Activated CD4-positive, CD25-positive, alpha-beta regulatory T cell treated with anti-CD3 and anti-CD28 coated beads, Interleukin-2, amount 50 U/mL, for 24 hours (primary cell): ENCODE data around the gene RNASE1.
A peak's percentile ranks its signal among the peaks of the same experiment; 100 is the strongest.

Experiments
- ATAC-seq, 2 donors: fragments of 150-1000 bp; cut with Tn5 transposase; one replicate each; pipeline ENCODE4 v1.10.0; 2021; ENCODE audit warnings: mild to moderate bottlenecking in 1 of 2, moderate library complexity in 1 of 2

RNASE1 gene

DNA sequence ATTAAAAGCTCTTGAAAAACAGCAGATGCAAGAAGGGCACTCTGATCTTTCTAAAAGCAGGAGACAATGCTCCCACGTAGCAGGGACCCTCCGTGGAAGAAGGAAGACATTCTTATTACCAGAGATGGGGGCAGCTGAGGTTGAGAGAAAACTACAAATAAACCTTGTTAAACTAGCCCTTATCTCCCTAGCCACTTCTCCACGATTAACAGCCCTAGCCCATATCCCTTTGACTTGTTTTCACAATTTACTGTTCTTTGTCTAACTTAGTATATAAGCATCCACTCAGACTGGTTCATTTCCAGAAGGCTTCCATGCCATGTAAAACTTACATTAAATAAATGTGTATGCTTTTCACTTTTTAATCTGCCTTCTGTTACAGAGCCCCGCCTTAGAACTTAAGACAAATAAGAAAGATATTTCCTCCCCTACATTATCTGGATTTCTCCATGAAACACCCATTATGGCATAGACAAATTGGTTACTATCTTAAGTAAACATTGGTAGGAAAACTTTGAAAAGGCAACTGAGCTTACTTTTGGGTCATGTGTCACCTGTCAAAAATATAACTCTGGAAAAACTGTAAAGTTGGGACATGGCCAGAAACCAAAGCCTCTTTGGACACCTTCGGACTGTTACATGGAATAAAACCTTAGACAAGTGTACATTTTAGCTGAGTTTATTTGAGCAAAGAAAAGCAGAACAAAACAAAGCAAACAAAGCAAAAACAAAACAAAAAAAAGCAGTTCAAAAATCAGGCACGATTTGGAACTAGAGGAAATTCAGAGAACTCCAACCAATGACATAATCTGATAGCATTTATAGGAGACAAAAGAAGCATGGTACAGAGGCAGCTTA, 4.9 kb upstream of the RNASE1 start:
- no peak for ATAC-seq

DNA sequence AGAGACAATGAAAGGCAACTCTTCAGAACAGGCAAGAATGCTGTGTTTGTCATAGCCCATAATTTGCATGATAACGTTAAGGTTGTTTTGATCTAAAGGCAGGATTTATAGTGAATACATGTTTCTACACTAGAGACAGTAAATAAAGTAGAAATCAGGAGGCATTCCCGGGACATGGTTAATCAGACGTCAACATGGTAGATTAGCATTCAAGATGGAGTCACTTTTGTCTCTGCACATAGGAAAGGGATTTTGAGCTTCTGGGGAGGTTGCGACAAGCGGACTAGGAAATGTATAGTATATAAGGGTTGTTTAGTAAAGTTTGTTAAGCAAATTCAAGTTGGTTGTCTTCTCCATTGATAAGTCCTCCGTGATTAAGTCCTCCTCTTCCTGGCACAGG, 2.8 kb upstream of the RNASE1 start:
- no peak for ATAC-seq

DNA sequence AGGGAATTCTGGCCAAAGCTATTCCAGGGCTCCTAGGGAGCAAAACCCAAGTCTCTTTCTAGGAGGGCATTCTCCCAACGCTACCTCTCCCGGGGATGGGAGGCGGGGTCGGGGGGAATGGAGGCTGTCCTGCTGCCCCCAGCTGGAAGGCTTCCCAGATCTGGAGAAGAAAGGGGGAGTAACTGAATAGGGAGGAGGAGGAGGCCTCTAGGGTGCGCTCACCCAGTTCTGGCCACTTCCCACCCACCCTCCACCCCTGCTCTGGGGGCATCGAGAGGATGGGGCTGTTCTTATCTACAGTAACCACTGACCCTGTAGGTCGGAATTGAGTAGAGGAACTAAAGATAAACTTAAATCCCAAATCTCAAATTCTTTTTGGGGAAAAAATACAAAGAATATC, 579 bp upstream of the RNASE1 start:
- ATAC-seq: no peak

DNA sequence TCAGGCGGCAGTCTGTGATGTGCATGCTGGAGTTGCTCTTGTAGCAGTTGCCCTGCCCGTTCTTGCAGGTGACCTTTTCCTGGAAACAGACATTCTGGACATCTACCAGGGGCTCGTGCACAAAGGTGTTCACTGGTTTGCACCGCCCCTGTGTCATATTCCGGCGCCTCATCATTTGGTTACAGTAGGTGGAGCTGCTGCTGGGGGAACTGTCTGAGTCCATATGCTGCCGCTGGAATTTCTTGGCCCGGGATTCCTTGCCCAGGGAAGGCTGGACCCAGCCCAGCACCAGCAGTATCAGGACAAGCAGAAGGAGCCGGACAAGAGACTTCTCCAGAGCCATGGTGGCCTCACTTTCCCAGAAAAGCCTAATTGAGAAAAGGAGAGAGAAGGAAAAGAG, 918 bp downstream of the RNASE1 start:
- ATAC-seq: no peak

DNA sequence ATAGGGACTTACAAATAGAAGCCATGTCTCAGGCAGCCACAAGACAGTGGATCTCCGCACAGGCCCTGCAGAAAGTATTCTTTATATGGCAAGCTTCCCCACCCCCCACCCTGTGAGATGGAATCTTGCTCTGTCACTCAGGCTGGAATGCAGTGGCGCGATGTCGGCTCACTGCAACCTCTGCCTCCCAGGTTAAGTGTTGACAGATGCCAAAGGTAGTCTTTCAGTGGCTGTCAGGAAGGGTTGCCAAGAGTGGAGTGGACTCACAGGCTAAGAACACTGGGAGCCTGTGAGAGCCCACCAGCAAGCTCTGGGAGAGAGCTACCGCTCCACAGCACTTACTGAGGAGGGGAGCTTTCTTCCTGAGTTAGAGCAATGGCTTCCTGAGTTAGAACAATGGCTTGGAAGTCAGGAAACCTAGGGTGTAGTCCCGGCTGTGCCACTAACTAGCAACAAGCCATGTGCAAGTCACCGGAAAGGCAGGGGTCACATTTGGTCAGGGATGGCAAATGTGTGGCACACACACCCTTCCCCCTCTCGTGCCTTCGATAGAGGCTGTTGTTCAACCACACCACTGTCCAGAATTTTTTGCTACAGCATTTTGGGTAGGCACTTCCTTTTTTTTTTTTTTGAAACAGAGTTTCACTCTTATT, 2.6 kb downstream of the RNASE1 start:
- no peak for ATAC-seq

DNA sequence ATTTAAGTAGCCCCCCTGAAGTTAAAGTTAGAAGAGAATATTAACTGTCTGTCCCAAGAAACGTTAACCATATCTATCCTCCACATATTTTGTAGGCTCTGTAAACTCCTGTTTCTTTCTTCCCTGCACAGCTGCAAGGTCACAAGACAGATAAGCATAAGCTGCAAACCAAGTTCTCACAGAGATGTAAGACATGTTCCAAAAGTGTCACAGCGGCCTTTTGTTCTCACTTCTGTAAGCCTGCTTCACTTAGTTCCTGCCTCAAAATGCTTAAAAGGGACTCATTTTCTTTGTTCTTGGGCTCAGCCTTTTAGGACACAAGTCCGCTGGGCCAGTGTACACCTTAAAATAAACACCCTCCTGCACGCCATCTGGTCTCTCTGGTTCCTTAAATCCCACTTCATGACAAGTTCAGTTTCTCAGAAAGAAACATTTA, 3.2 kb downstream of the RNASE1 start:
- no peak for ATAC-seq

DNA sequence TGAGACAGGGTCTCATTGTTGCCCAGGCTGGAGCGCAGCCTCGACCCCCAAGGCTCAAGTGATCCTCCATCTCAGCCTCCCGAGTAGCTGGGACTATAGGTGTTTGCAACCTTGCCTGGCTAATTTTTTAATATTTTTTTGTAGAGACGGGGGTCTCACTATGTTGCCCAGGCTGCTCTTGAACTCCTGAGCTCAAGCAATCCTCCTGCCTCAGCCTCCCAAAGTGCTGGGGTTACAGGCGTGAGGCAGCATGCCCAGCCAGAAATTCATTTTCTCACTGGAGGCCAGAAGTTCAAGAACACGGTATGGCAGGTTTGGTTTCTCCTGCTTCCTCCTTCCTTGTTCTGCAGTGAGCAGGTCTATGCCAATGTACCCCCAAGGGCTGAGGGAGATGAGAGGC, 3.7 kb downstream of the RNASE1 start:
- no peak for ATAC-seq

DNA sequence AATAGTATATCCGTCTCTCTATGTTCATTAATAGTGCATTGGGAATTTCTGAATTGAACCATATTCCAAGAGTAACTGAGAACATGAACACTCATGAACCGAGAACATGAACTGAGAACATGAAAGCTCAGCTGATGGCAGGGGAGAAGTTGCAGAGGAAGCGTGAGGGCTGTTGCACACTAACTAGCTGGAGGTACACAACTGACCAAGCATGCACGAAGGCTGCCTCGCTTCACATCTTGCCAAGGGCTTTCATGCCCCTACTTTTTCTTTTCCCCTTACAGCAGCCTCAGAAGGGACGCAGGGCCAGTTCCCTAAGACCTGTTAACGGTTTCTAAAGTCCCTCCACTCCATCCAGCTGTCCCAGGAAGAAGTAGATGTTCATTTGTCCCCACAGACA, 4.3 kb downstream of the RNASE1 start:
- no peak for ATAC-seq

DNA sequence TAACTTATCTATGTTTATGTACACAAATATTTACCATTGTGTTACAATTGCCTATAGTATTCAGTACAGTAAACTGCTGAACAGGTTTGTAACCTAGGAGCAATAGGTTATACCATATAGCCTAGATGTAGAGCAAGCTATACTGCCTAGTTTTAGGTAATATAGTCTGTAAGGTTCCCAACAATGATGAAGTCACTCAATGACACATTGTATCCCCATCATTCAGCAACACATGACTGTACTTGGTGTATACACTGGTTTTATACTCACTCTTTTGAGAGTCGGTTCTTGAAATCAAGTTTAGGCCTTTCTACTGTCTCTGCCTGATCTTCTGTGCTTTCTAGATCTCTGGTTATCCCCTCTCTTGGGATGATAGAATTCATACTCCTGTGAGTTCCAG, 5.5 kb downstream of the RNASE1 start:
- ATAC-seq: no peak

DNA sequence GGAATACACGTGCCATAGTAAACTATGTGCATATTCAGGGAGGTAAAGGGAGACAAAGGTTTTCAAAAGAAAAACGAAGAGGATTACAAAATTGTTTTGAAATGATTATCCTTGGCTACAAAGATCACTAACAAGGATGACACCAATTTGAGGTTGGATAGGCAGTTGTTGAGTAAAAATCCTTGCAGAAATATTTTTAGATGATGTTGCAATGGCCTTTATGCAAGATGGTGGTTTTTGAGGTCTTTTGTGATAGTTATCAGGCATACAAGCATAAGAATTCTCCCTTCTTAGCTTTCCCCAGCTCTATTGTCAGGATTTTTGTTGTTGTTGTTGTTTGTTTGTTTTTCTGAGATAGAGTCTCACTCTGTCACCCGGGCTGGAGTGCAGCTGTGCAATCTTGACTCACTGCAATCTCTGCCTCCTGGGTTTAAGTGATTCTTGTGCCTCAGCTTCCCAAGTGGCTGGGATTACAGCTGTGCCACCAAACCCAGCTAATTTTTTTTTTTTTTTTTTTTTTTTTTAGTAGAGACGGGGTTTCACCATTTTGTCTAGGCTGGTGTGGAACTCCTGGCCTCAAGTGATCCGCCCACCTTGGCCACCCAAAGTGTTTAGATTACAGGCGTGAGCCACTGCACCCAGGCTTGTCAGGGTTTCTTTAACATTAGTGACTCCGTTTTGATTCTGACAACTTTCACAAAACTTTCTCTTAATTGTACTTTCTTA, 7.8 kb downstream of the RNASE1 start:
- no peak for ATAC-seq

DNA sequence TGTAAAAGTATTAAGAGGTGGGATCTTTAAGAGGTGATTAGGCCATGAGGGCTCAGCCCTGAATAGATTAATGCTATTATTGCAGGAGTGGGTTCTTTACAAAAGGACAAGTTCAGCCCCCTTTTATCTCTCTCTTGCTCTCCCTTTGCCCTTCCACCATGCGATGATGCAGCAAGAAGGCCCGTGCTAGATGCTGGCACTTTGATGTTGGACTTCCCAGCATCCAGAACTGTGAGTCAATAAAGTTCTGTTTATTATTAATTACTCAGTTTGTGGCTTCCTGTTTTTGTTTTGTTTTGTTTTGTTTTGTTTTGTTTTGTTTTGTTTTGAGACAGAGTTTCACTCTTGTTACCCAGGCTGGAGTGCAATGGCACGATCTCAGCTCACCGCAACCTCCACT, 10.1 kb downstream of the RNASE1 start:
- no peak for ATAC-seq

DNA sequence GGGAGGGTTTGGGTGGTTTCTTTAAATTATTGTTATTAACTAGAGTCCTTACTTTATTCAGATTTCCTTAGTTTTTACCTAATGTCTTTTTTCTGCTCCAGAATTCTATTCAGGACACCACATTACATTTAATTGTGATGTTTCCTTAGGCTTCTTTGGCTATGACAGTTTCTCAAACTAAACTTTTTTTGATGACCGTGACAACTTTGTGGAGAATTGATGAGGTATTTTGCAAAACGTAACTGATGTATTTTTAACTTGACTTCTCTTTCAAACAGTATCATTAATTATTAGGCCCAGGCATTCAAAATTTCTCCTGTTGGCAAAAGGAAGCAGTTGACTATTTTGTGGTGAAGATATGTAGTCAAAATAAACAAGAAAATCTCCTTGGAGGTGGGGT, 11.0 kb downstream of the RNASE1 start:
- ATAC-seq: no peak

DNA sequence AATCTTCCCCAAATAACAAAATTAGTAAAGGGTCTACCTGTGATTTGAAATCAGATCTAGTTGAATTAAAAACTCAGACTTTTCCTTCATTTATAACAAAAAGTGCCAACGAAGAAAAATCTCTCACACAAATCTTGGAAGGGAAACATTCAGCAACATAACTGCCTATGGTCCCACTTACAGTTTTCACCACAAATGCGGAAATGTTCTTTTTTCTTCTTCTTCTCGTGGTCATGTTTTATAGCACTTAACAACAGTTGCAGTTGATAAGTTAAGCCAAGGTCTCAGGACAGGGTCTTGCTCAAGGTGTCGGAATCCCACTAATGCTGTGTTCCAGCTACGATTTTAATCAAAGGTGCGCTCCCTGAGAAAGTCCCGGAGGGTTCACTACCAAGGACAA, 11.5 kb downstream of the RNASE1 start:
- no peak for ATAC-seq

DNA sequence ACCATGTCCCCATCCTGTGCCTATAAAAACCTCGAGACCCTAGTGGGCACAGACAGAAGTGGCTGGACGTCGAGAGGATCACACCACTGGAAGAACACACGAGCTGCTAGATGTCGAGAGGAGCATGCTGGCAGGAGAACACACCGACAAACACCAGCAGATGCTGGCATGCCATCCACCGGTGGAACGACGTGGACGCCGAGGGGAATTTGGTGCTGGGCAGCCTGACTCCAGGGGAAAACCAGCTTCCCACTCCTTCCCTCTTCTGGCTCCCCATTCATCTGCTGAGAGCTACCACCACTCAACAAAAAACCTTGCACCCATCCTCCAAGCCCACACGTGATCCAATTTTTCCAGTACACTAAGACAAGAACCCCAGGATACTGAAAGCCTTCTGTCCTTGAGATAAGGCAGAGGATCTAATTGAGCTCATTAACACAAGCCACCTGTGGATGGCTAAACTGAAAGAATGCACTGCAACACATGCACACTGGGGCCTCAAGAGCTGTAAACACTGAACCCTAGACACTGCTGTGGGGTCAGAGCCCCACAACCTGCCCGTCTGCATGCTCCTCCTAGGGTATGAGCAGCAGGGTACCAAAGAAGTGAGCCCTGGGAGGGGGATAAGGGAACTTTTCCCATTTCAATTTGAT, 12.1 kb downstream of the RNASE1 start:
- no peak for ATAC-seq

DNA sequence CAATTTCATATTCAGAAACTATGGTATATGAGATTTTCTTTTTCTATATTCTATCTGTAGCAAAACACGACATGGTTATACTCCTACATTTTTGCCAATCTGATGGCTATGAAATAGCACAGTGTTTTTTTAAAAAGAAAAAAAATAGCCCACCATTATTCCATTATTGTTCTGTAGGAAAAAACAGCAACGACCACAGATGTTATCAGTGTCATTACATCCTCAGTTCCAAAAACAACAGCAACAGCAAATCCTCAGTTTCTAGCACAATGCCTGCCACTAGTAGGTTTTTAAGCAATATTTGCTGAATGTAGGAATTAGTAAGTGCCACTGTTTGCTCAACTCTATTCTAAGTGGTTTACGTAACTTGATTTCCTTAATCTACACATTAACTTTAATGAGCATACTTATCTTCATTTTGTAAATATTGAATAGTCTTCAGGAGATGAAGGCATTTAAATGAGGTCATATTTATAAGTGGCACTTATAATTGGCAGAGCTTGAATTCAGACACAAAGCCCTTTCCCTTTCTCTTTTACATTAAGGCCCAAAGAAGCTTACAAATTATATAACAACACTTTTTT, 13.3 kb downstream of the RNASE1 start:
- no peak for ATAC-seq

DNA sequence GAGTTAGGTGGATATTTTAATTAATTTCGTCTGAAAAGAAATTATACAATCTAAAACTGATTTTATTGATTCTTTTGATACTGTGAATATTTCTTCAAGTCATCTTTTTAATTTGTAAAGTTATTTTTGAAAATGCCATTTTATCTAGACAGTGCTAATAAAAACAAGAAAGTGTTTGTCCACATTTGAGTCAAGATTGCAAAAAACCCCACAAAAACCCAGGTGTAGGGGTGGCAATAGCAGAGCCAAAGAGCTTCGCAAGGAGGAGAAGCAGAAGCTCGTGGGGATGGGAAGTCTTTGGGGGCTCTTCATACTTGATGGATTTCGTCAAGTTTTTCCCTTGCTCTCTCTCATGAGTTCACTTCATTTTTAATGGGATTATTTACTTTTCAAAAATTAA, 15.6 kb downstream of the RNASE1 start:
- no peak for ATAC-seq

DNA sequence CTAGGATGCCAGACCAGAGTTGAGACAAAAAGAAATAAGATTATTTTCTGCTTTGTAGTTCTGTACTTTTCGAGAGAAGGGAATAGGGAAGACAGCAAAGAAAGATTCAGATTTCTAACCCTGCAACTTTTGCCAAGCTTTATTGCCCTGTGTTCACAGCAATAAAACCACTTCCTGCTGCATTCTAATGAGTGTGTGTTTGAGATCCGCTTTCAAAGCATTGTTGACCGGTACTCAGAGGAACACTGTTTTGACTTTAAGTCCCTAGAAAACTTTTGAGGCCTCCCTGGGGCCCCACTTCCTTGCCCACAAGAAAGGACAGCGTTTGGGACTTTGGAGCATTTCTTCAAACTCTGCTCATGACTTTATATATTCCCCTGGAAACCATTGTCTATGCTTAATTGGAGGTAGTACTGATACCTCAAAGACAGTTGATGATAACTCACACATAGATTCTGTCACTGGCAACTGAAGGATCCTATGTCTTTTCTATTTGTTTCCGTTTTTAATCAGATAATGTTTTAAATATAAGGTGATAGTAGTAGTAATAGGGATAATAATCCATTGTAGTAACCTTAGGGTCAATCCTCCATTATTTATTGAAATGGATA, 20.3 kb downstream of the RNASE1 start:
- ATAC-seq: no peak

DNA sequence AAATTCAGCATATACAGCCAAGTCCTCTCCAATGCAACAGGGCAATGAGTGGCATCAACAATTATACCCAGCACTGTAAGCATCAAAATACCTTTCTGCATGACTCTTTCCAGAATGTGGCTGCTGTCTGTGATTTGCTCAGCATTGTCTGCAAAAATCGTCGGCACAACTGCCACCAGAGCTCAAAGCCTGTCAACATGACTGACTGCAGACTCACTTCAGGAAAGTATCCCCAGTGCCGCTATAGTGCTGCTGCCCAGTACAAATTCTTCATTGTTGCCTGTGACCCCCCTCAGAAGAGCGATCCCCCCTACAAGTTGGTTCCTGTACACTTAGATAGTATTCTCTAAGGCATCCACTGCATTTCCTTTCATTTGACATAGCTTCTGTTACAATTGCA, 20.8 kb downstream of the RNASE1 start:
- peak in 1 of 2 donors; percentile 10 for ATAC-seq

DNA sequence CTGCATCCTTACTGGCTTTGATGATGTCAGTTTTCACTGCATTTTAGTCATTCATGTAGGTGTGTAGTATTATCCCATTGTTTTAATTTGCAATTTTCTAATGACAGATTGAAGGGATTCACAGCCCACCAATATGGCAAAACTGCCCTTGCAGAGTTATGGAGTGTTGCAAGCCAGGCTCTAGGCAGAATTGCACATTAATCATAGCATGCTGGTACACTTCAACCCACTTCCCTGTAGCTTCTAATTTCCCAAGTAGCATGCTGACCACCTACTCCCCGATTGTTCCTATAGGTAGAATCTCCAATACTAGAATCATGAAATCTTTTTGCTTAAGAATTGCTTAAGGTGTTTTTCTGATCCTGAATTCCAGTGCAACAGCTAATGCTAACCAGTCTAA, 26.7 kb downstream of the RNASE1 start:
- no peak for ATAC-seq

DNA sequence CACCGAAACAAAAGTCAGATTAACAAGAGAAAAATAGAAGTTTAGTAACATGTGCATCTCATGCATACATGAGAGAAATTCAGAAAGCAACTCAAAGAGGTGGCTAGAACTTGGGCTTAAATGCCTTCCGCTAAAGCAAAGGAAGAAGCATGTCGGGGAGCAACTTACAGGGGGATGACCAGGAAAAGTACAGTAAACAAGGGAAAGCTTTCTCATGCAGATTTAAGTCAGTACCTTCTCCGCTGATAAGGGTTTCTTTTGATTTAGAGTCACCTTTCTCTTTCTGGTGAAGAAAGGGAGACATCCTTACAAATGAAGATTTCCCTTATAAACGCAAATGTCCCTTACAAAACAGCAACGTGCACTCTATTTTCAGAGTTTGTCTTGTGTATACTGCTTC, 27.6 kb downstream of the RNASE1 start:
- ATAC-seq: no peak

DNA sequence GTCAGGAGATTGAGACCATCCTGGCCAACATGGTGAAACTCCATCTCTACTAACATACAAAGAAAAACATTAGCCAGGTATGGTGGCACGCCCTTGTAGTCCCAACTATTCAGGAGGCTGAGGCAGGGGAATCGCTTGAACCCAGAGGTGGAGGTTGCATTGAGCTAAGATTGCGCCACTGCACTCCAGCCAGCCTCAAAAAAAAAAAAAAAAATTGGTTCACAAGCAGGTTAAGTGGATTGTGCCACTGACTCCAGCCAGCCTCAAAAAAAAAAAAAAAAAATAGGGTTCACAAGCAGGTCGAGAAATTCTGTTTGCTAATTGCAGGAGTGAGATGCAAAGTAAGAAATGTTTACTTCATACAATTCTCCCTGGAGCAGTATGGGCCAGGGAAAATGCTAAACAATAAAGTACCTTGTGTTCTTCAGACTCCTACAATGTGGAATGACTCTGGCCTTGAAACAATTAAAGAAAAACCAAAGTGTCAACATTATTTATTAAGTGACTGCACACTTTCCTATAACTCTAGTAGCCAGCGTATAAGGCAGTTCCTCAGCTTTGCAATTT, 28.3 kb downstream of the RNASE1 start:
- ATAC-seq: no peak

DNA sequence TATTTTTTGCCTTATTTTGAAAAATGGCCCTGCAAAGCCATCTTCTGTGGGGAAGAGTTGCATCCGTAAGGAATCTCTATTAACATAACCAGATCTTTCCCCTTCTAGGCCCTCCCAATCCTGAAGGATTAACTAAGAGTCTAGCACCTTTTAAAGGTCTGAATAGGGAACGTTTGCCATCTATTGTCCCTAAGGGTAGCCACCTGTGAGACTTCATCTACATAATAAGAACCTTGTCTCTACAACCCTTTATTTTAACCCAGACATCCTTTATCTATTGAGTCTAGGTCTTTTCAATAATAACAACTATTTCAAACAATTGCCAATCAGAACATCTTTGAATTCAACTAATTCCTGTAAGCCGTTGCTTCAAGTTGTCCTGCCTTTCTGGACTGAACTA, 30.0 kb downstream of the RNASE1 start:
- no peak for ATAC-seq
